HG02571 (cell line): ENCODE results near the gene CTH.
"Not testable (repeated sequence)": the region's sequence is repeated elsewhere in the genome, so short reads cannot be mapped to it uniquely, and the experiment has no call there.

Experiments used
- ATAC-seq: cut with Tn5 transposase; IDR thresholded peaks from one replicate; pipeline ENCODE4 v1.9.1; 2021; ENCODE audit warnings: mild to moderate bottlenecking, moderate library complexity; ENCODE audit not compliant: unreplicated experiment

Gene CTH

DNA sequence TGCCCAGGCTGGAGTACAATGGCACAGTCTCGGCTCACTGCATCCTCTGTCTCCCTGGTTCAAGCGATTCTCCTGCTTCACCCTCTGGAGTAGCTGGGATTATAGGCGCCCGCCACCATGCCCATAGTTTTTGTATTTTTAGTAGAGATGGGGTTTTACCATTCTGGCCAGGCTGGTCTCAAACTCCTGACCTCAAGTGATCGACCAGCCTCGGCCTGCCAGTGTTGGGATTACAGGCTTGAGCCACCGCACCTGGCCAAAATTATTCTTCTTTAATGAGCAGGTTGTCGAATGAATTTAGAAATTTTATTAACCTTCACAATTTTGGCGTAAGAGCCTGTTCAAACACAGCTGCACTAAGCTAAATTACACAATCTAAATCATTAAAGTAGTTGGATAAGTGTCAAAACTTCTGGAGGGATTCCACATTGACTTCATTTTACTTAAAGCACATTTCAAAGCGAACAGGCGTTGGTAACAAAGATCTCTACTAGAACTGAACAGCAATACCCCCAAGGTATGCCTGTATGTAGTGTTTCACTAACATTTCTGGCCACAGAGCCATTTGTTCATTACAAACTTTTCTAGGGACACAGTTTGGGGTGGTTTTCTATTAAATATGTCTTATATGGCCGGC is 5.2 kb upstream of the CTH start:
- no peak for ATAC-seq

- no peak for ATAC-seq
Measured at GRCh38 chr1:70409136-70409535, 1.9 kb upstream of the CTH start.

- ATAC-seq = no peak
Measured at GRCh38 chr1:70411360-70411844, 334 bp downstream of the CTH start.

DNA sequence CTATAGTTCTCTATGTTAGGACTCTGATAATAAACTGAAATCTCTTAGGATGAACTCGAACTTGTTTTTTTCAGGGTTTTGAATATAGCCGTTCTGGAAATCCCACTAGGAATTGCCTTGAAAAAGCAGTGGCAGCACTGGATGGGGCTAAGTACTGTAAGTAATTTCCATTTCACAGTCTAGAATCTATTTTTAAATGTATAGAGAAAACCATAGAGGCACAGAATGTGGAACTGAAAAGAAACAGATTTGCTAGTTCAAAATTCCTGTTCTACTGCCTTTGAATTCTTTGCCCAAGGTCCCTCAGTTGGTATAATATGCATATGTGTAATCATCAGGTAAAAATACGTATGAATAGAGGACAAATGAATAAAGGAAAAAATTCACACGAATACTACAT is 4.8 kb downstream of the CTH start:
- ATAC-seq = no peak

- ATAC-seq = not testable (repeated sequence)
Measured at GRCh38 chr1:70418973-70419734, 8.1 kb downstream of the CTH start.

DNA sequence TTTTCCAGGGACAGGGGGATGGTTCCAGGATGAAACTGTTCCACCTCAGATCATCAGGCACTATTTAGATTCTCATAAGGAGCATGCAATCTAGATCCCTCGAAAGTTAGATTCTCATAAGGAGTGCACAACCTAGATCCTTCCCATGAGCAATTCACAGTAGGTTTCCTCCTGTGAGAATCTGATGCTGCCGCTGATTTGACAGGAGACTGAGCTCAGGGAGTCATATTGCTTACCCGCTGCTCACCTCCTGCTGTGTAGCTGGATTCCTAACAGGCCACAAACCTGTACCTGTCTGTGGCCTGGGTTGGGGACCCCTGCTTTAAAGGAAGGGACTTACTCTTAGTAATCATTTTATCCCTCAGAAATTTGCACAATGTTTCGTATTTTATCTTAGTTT is 9.3 kb downstream of the CTH start:
- no peak for ATAC-seq

GRCh38 chr1:70426154-70427131 is 15.4 kb downstream of the CTH start:
- no peak for ATAC-seq

GRCh38 chr1:70427976-70428375 is 16.9 kb downstream of the CTH start:
- ATAC-seq = no peak

DNA sequence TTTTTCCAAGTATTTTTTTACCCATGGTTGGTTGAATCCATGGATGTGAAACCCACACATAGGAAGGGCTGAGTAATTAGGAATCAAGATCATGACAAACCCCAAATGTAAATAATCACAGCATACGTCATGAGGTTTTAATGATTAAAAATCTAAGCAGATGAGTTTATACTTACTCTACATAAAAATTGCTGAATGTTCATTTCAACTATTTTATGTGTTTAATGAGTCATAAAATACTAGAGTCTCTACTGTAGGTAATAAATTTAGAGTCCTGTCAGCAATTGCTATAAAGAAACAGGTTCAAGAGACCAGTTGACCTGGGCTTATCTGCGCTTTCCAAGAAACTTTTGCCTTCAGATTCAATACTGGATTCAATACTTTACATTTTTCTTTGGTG is 18.2 kb downstream of the CTH start:
- ATAC-seq = no peak

GRCh38 chr1:70429757-70430156 is 18.7 kb downstream of the CTH start:
- no peak for ATAC-seq

DNA sequence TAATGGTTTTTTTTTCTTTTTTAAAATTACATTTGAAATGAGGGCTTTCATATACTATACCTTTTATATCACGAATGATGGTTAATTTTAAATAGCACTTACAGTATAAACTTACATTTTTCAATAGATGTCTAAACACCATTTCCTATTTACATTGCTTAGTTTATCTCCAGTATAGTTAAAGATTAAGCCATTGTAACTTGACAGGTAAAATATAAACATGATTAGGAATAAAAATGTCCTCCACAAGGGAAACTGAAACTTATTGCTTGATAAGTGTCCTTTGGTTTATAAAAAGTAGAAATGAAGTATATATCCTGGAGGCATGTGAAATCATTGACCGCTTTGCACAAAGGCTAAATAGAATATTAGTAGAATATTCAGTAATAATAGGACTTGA is 20.2 kb downstream of the CTH start:
- no peak for ATAC-seq

GRCh38 chr1:70431874-70432273 is 20.8 kb downstream of the CTH start:
- no peak for ATAC-seq

- no peak for ATAC-seq
Measured at GRCh38 chr1:70434253-70434859, 23.3 kb downstream of the CTH start.

DNA sequence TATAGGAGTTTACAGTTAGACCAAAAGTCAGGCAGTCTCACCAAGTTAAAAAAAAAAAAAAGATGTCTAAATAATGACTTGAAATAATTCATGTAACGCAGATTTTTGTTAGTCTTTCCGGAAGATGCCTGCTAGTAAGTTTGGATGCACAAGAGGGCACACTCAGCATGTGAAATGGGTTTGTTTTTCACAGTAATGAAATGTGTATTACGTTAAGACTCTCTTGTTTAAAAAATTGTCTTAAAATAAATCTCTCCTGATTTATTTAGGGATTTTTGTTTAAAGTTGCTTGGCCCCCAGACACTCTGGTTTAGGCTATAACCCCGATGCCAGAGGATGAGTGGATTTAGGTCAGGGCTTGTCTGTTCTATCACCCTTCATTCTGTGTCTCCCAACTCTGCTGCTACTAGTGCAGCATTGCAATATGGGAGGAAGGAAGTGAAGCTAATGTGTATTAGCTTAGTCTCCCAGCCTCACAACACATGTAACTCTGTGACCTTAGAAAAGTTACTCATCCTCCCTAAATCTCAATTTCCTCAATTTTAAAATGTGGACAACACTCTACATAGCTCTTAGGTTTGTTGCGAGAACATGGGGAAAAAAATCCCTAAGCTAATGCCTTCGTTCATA is 25.7 kb downstream of the CTH start:
- ATAC-seq = no peak

DNA sequence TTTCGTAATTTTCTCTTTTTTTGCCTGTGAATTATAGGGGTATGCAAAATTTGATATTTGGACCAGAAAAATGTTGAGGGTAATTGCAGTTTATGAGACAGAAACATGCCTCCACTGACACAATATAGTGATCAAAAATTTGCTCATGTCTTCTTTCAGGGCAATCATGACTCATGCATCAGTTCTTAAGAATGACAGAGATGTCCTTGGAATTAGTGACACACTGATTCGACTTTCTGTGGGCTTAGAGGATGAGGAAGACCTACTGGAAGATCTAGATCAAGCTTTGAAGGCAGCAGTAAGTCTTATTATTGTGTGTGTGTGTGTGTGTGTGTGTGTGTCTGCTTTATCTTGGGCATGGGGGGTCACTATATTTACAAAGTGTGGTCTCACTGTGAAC is 27.5 kb downstream of the CTH start:
- no peak for ATAC-seq

- ATAC-seq = no peak
Measured at GRCh38 chr1:70440642-70441391, 29.7 kb downstream of the CTH start.

DNA sequence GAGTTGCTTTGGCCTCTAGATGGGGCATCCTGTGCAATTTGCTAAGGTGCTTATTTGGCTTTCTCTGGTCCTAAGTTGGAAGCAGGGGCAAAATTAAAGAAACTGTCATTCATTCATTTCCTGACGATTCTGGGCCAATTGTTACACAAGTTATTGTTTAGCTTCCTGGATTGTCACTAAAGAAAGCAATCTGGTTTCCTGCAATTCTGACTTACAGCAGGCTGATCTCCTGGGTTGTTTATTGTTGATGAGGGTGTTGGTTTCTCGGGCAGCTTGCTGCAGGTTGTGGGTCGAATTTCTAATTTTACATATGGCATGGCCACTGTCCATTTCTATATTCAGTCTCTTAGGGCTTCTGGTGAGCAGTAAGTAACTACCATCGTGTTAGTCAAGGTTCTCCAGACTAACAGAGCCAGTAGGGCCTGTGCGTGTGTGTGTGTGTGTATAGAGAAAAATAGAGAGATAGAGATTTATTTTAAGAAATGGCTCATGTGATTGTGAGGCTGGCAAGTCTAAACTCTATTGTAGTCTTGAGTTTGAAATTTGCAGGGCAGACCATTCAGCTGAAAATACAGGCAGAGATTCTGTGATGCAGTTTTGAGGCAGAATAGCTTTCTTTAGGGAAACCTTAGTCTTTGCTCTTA is 30.4 kb downstream of the CTH start:
- no peak for ATAC-seq

- no peak for ATAC-seq
Measured at GRCh38 chr1:70442490-70442889, 31.4 kb downstream of the CTH start.

DNA sequence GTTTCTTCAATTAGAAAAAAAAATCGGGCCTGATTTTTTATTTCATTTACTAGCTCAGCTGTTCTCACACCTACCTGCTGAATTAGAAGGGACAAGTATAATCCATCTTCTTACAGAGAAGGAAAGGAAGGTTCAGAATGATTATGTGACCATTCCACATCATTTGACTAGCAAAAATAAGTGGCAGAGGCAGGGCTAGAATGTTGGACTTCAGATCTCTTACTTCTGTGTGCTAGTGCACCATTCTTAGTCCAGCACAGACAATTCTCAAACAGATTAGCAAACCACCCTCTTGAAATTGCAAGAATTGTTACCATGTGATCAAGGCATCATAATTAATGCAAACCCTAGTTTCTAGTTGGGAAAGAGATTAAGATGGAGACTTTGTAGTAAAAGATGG is 32.7 kb downstream of the CTH start:
- no peak for ATAC-seq
